Occipital lobe (tissue), 2 donors: ENCODE measurements around the gene SIL1. TPM values are rescaled to one million over a fixed set of nuclear protein-coding genes. Genes with fewer than 3 reads are reported as not detected.
"Not testable (repeated sequence)": the region's sequence is repeated elsewhere in the genome, so short reads cannot be mapped to it uniquely, and the experiment has no call there.

Experiments used
- DNase-seq: peaks from one replicate; lab custom pipeline; 2025; lab: John Stamatoyannopoulos, UW
- total RNA-seq: library from RNA; depleted of rRNA; stranded (reverse); fragments of >200 nt; gene quantifications from one replicate; pipeline ENCODE4 v1.2.3, GENCODE V29; 2014

Gene SIL1
- total RNA-seq, 1 donor from 2014 or later, result 11.7 TPM

DNA sequence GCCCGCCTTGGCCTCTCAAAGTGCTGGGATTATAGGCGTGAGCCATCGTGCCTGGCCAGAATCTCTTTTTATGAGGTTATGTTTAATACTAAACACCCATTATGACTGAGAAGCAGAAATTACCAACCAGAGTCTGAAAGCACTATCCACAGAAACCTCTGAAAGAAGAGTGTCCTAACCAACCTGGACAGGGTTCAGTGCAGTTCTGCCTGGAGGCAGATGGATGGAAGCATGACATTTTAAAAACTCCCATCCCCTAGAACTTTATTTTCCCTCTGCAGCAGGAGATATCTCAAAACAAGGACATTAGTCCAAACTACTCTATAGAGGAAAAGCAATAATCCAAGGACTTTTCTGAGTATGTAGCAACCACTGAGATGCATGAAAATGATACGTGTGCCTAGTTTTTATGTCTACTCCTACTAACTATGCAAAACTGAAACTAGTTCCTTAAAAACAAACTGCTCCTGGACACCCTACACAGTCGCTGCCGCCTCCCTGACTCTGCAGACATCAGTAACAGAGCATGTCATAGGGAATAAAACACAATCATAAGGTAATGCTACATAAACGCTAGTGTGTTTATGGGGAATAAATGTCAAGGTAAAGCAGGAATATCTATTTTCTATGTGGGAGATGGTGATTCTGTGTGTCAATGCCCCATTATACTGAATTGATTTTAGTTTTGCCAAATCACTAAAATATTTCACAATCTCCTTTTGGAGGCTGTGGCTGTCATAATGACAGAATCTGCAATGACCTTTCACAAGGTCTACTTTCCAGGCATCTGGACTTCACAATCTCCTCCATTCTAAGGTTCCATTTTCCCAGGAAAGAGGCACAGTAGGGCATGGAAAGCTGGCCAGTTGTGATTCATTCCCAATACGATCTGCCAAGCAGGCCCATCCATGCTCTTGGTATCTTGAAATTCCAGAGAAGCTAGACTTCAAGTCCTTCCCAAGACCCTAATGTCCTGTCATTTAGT lies 122.8 kb downstream of the SIL1 start:
- no peak for DNase-seq

DNA sequence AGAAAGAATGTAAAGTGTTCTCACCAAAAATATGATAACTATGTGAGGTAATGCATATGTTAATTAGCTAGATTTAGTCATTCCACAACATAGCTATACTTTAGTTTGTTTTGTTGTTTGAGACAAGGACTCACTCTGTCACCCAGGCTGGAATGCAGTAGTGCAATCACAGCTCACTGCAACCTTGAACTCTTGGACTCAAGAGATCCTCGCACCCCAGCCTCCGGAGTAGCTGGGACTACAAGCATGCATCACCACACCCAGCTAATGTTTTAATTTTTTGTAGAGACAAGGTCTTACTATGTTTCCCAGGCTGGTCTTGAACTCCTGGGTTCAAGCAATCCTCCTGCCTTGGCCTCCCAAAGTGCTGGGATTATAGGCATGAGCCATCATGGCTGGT lies 124.2 kb downstream of the SIL1 start:
- not testable (repeated sequence) for DNase-seq

GRCh38 chr5:139068494-139069151 lies 129.5 kb downstream of the SIL1 start:
- DNase-seq, result no peak

DNA sequence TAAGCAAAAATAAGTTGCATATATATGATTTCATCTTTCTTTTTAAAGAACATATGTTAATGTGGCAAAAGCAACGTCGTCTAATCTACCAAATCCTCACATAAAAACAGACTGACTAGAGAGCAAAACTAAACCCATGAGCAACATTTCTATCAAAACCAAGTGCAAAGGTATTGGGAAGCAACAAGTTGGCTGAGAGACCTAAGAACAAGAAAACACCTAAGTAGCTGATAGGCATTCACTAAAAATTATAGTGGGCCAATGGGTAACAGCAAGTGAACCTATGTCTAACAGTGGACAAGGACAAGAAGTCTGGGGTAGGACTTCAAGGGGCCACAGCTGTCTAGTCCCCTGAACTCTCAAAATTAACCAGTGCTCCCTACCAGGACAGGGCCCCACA lies 130.1 kb downstream of the SIL1 start:
- no peak for DNase-seq

DNA sequence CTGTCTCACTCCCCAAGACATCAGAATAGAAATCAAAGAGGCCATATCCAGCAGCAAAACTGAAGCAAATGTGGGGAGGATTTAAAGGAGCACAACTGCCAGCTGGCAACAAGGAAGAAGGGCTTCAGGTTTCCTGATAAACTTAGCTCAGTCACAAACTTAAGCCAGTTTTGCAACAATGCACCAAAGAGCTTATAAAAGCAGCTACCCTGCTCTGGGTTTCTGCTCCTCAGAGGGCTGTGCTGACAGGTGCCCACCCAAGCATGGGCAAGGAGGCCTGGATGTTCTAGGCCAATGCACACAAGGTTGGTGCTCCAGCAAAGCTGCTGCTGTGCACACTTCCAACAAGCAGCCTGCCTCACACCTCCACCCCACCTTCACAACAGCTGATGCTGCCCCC lies 132.9 kb downstream of the SIL1 start:
- no peak for DNase-seq

DNA sequence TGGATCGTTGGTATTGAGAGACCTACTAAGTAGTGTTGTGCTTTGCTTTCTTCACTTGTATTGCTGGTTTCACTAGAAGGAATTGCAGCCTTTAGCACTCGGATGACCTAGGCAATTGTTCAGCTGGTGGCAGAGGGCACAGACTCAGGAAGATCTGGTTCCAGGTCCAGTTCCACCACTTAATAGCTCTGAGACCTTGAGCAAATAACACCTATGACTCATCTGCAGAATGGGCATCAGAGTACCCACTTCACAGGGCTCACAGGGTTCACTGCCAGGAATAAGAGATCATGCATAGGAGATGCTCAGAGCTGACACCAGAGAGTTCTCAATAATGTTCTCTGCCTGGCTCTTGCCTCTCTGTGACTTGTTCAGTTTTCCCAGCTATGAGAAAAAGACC lies 133.6 kb downstream of the SIL1 start:
- no peak for DNase-seq

- DNase-seq, result no peak
These were observed 134.5 kb downstream of the SIL1 start for GRCh38 chr5:139063664-139064054.

DNA sequence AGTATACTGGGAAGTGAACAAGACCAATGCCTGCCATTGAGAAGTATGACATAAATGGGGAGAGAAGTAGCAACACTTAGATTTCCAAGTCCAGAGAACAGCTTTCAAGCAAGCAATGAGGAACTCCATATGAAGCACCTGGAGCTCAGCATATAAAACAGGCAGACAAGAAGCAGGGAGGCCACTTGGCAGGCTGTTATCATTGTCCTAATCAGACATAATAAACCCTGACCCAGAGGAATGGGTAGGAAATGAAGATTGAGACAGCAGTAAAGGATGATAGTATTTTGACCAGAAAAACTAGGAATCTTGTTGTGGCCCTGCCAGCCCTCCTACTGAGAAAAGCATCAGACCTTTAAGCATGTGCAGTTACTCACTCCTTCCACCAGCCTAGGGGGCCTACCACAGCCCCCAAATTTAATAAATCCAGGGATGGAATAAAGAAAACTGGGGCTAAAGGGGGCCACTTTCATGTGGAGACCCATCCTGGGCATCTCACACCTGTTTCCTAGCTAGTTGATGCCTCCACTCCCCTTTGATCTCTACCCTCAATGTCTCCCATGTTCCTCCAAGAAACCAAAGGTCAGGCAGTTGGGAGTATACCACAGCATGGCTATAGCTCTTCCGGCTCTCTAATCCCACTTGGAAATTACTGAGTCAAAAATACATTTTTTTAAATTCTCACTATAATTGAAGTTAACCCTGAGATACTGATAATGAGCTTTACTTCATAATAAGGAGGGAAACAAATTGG lies 135.1 kb downstream of the SIL1 start:
- DNase-seq, result no peak

DNA sequence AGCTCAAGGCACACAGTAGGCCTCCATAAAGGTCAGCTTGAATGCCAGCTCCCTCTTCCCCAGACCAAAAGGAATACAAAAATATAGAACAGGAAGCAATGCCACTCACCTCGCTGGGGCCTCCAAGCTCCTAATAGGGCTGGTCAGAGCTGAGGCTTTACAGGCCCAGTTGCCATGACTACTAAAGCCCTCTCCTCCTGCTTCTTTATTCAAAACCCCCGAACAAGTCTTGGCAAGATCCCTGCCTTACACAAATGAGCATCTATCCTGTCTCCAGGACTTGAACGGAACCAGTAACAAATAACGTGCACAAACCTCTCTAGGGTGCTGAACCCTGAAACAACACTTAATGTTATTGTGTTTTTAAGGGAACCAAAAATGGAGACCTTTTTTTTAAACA lies 136.3 kb downstream of the SIL1 start:
- no peak for DNase-seq

DNA sequence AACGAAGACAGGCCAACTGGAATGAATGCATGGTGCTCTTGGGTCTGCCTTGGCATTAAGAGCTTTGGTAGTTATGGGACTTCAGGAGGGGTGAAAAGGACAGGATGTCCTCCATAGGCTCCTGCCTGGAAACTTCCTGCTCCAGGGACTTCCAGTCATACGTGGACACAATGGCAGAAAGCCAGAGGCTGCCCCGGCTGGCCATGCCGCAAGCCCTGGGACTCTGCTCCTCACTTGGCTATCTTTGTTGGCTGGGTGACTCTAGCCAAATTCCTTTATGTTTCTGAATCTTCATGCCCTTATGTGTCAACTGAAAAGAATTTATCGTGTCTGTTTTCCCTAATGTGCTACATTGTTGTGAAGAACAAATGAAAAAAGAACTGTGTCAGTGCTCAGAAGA lies 136.9 kb downstream of the SIL1 start:
- no peak for DNase-seq

DNA sequence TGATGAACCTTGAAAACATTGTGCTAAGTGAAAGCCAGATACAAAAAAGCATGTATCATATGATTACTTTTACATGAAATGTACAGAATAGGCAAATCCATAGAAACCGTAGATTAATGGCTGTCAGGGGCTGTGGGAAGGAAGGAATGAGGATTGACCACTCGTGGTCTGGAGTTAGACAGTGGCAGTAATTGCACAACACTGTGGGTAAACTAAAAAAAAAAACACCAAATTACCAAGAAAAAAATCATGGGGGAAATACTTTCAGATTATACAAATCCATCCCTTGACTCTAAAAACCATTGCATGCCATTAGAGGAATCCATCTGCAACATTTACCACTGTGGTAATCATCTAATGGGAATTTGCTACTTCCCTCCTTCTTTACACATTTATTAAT lies 140.0 kb downstream of the SIL1 start:
- DNase-seq, result no peak

- not testable (repeated sequence) for DNase-seq
These were observed 140.9 kb downstream of the SIL1 start for GRCh38 chr5:139057045-139057939.

DNA sequence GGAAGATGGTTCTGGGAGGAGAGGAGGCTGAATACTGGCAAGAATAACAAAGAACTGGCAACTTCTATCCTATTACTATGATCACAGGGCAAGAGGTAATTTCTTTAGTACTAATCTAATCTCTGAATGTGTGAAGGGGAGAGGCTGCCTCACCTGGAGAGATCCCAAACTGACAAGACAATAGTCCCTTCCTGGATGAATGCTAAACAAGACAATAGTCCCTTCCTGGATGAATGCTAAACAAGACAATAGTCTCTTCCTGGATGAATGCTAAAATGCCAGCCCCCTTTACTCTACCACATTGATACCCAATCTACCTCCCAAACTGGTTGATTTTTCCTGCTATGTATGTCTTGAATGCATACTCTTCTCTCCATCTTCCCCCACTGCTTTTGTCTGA lies 145.2 kb downstream of the SIL1 start:
- no peak for DNase-seq

DNA sequence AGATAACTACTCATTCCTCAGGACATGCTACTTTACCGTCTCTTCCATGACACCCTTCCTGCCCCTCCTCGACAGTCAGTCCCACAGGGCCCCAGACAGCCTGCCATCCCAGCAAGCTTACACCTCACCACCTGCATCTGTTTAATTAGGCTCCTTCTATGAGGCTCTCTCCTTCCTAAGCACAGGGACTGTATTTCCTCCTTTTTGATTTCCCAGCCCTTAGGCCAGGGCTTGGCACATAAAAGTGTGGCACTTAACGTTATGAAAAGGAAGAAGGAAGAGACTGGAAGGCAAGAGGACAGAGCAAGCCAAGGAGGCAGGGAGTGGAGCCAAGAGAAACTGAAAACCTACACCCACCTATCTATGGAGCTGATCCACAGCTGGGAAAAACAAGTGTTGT lies 146.8 kb downstream of the SIL1 start:
- no peak for DNase-seq

- no peak for DNase-seq
These were observed 147.7 kb downstream of the SIL1 start for GRCh38 chr5:139050432-139050831.

- DNase-seq, result no peak
These were observed 148.4 kb downstream of the SIL1 start for GRCh38 chr5:139049780-139050179.

GRCh38 chr5:139046551-139046950 lies 151.6 kb downstream of the SIL1 start:
- DNase-seq, result no peak

DNA sequence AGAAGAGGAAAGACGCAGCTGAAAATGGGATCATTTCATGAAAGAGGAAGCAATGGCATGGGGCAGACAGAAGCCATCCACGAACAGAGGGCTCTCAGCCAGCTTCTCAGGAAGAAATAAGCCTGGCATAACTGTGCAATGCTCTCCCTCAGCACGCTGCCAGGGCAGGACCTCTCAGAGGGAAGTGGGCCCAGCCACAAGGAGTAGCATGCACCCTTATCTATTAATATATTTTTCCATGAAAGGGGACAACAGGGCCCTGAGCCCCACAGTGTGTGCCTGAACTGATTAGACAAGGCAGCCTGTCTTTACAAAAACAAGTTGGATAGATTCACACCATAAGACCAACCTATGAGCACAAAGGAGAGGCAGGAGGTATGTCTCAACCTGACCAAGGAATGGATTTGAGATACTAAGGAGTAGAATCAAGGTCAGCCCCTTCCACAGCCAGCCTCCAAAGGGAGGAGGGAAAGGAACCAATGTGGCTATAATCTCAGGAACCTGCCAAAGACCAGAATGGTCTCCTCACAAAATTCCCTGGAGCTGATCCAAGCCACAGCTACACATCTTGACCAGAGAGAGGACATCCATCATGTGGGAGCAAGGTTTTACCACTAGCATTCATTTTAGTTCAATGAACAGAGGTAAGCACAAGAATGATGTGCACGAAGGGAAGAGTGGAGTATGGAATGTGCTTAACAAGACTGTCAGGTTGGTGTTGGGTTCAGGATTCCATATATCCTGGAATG lies 154.8 kb downstream of the SIL1 start:
- no peak for DNase-seq

- no peak for DNase-seq
These were observed 158.1 kb downstream of the SIL1 start for GRCh38 chr5:139040081-139040480.

DNA sequence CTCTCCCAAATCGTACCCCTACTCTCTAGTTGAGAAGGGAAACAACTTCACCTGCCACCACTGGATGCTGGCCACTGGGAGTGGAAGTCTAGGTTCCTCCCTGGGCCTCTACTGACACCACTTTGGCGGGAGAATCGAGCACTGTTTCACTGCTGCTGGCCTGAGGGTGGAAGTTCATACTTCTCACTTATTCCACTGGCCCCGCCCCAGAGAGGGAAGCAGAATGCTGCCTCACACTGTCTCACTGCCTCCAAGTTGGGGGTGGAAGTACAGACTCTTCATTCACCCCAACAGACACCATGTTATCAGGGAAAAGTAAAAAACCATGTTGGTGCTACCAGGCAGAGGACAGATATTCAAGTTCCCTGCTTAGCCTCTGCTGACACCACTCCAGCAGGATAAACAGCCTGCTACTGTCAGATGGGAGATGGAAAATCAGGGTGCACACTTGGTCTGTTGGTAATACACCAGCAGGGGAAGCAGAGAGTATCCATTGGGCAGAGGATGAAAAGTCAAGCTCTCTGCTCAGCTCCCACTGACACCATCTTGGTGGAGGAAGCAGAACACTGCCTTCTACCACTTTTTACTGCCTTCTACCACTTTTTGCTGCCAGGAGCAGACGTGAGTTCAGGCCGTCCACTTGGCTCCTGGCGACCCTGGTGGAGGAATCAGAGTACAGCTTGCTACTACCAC lies 159.4 kb downstream of the SIL1 start:
- no peak for DNase-seq
